DMS153 treated with DMSO at 0.1 percent for 48 hours (cell line): ENCODE results near the gene PCDH9.

Source experiments
- DNase-seq: peaks from one replicate; lab custom pipeline; 2025; ENCODE audit not compliant: unreplicated experiment; lab: John Stamatoyannopoulos, UW

PCDH9 gene

GRCh38 chr13:66553391-66553790, 676.7 kb downstream of the PCDH9 start:
- DNase-seq = no peak

GRCh38 chr13:66551128-66551527, 679.0 kb downstream of the PCDH9 start:
- DNase-seq = no peak

DNA sequence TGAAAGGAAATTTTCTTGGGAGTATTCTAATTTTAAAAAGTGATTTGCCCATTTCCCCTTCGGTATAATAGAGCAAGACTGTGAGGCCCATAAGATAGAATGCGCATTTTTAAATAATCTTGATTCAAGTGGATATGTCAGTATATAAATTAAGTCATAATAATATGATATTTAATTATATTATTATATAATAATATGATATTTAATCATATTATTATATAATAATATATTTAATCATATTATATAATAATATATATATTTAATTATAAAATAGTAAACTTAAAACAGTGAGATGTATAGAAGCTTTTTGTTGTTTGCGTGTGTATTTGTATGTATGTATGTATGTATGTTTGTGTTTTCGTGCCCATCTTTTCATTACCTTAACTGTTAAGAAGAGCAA, 682.5 kb downstream of the PCDH9 start:
- DNase-seq = no peak

DNA sequence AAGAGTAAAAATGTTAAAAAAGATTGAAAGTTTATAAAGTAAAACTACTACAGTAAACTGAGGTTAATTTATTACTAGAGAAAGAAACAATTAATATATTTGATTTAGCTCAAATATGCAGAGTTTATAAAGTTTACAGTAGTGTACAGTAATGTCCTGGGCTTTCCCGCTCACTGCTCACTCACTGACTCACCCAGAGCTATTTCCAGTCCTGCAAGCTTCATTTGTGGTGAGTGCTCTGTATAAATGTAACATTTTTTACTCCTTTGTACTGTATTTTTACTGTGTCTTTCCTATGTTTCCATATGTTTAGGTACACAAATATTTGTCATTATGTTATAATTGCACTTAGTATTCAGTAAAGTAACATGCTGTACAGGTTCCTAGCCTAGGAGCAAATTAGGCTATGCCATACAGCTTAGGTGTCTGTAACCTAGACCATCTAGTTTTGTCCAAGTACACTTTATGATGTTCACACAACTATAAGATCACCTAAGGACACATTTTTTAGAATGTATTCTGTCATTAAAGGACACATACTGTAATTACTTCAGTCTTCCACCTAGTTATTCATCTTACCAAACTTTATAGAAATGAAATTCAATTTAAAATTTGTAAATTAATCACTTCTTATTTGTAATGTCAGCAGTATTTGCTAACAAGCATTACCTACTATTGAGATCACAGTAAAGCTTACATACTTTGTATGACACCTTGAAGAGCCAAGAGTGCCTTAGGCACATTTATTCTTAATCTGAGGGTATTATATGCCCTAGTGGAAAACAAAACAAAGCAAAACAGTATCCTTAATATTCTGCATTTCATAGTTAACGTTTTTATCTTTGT, 683.4 kb downstream of the PCDH9 start:
- DNase-seq = no peak

DNA sequence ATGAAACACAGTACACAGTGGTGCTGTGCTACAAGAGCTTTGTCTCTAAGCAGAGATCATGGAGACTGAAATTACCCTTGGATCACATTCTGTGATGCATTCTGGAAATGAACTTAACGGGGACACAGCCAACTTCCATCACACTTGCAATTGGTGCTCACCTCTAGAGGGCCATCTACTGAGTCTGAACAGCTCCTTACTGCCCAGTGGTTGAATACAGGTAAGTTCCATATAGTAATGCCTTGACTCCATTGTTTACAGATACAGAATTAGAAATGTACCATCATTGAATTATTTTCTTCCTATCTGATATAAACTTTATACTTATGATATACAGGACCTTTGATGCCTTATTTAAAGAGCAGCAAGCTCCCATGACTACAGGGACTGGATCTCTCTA, 686.4 kb downstream of the PCDH9 start:
- no peak for DNase-seq

- no peak for DNase-seq
Observed at GRCh38 chr13:66537417-66537816, 692.7 kb downstream of the PCDH9 start.

GRCh38 chr13:66536746-66537145, 693.4 kb downstream of the PCDH9 start:
- DNase-seq = no peak

DNA sequence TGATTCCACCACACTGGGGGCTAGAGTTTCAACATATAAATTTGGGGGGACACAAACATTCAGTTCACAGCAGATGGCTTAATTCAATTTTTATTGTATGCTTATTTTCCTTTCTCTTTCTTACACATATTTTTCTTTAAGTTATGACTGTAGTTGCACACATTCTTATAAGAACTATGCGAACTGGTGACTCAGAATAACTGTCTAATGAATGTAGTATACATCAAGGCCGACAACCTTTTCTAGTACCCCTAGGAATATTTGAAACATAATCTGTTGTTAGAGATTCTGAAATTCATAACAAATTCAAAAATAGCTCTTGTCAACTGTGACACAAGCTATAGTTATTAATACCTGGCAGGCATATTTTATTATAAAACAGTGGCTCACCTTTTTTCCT, 695.6 kb downstream of the PCDH9 start:
- DNase-seq = no peak

- DNase-seq = no peak
Observed at GRCh38 chr13:66532845-66533244, 697.3 kb downstream of the PCDH9 start.

DNA sequence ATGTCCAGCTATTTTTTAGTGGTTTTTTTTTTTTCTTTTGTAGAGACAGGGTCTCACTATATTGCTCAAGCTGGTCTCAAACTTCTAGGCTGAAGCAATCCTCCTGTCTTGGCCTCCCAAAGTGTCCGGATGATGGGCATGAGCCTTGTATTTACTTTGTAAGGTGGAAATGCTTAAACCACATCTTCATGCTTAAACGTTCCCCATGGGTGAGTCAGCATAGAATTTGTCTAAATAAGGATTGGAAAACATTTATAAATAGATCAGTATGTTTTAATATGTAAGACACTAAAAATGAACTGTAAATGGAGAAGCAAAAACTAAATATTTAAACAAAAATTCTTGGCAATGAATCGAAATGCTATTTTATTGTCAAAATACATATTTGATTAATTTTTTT, 698.0 kb downstream of the PCDH9 start:
- no peak for DNase-seq

DNA sequence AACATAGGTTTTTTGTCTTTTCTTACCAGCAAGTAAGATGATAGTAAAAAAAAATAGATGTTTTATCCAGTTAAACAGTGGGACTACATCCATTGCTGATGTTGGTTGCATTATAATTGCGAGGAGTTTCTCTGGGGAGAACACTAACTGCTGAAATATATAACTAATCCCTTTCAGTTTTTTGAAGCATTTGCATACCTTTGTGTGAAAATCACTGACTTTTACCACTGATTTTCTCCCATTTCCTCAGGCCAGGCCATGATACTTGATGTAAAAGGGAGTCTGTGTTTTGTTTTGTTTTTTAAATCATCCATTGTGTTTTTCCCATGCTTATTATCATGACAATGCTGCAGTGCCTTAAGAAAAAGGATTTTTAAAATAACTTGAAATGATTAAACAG, 699.5 kb downstream of the PCDH9 start:
- no peak for DNase-seq

DNA sequence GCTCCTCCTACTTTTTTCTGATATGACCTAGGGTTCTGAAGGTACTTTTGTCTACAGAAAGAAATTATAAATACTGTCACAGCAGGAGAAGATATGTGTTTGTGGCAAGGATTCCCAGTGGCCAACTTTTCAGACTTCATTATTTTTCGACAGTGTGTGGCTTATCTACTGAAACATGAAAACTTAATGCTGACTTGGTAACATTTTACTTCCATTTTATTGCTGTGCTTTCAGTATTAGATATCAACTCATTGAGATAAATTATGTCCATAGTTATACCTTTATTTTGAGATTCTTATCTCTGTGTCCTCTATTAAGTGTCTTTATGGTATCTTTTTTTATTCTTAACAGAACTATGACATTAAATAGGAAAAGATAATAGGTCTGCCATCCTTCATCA, 700.0 kb downstream of the PCDH9 start:
- DNase-seq = no peak

DNA sequence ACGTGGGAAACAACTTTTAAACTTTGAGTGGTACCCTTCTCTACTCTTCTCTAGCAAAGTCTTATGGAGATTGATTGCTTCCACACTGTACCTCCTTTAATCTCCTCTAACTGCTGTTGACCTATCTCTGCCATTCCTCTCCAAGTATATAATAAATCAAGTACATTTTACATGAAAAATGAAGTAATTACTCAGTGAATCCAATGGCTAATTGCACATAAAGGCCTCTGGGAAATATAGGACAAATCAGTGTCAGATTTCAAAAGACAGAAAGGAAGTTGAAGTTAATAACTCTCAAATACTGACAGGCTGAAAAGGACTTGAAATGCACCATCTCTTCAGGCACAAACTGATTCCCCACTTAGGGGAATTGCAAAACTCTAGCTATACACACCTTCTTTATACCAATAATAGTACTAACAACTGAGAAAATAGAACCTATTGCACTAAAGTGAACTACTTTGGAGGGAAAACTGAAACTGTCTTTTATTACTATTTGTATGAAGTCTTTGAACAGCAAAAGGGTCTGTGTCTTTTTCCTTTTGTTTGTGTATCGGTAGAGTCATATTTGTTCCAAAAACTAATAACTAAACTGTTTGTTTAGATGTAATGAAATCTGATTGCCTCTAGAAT, 701.1 kb downstream of the PCDH9 start:
- DNase-seq = no peak

DNA sequence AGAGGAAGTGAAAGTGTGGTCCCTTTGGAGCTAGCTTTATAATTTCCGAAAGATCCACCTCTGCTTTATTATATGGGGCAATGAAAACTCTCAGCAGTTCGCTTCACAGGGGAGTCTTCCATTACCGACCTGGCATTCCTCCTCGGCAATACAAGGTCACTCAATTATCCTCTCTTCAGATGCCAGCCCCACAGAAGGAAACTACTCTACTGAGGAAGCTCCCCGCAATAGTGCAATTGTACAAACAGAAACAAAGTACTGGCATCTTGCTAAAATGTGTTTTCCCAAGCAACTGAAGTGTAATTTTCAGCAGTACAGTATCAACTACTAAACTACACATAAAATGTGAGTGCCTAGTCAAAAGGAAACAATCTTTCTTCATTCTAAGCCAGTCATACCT, 702.0 kb downstream of the PCDH9 start:
- no peak for DNase-seq

GRCh38 chr13:66520511-66521355, 709.4 kb downstream of the PCDH9 start:
- no peak for DNase-seq

- no peak for DNase-seq
Observed at GRCh38 chr13:66519259-66519658, 710.9 kb downstream of the PCDH9 start.

DNA sequence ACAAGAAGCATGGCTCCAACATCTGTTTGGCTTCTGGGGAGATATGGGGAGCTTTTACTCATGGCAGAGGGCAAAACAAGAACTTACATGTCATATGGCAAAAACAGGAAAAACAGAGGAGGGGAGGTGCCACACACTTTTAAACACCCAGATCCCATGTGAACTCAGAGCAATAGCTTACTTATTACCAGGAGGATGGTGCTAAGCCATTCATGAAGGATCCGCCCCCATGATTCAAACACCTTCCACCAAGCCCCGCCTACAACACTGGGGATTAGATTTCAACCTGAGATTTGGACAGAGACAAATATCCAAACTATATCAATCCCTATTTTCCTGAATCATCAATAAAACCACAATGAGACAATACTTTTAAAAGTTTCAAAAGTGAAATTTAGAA, 712.1 kb downstream of the PCDH9 start:
- no peak for DNase-seq

GRCh38 chr13:66513728-66514127, 716.4 kb downstream of the PCDH9 start:
- no peak for DNase-seq

GRCh38 chr13:66509175-66509574, 721.0 kb downstream of the PCDH9 start:
- no peak for DNase-seq

- DNase-seq = no peak
Observed at GRCh38 chr13:66508153-66508909, 721.8 kb downstream of the PCDH9 start.

DNA sequence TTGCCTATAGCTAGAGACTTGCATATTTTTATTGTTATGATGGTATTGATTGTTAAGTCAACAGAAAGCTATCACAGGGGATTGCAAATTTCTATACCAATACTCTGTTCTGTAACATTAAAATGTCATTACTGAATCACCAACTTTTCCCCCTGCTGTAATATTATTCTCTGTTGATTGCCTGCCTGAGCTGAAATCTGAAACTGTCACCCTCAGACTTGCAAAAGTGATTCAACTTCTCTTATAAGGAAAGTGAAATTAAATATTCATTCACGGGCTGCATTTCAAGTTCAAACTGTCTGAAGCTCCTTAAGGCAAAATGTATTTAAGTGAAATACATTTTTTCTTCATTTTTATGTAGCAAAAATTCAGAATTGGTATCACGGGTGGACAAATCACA, 723.2 kb downstream of the PCDH9 start:
- DNase-seq = no peak
